ENCODE data around the gene CEBPZOS. TPM values are rescaled to one million over a fixed set of nuclear protein-coding genes. Genes with fewer than 3 reads are reported as not detected.

Gene CEBPZOS
- total RNA-seq, 1 donor, result 21.4 TPM

DNA sequence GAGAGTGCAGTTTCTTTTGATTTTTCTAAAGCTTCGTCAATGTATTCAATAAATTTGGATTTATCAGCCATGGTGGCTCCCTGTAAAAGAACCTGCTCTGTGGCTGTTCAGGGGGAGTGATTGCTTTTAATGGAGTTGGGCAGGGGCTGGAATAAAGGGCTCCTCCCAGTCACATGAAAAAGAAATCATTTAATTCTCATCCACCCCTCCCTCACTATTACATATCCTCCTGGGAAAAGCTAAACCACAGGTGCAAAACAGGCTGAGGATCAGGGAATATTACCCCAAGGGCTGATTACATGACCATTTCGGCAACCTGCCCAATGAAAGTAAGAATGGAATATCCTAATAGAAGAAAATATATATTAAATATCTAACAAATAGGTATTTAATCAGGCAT lies 7.7 kb upstream of the CEBPZOS start, which contains the start of gene SULT6B1:
TSS of gene SULT6B1 (minus strand) at position 101 of the 400 bp plus-strand sequence. CDS start at position 71, 30 bp downstream.
- no peak within 1 kb of the TSS for H3K27ac ChIP-seq (ENCODE audit: low read depth, low read length)
- no peak within 1 kb of the TSS for H3K4me2 ChIP-seq (ENCODE audit: insufficient read depth, low read length)
- no peaks in the 10 kb centered on the region for H3K79me2 ChIP-seq (ENCODE audit: insufficient read depth, low read length)
- H3K36me3 ChIP-seq (ENCODE audit: insufficient read depth, low read length), result no peaks in the 10 kb centered on the region
- no peaks in the 10 kb centered on the region for H3K9me3 ChIP-seq (ENCODE audit: low read depth, low read length)
- no peak within 1 kb of the TSS for H3K4me3 ChIP-seq (ENCODE audit: insufficient read depth, low read length)
- no peak for TF ChIP-seq CTCF (IDR thresholded peaks at IDR 0.05; ENCODE audit: extremely low read depth, low read depth, low read length)
- DNase-seq (ENCODE audit: insufficient read length, low spot score, missing footprints), result no peak
- no peak within 1 kb of the TSS for H2AFZ ChIP-seq (ENCODE audit: low read length)
- H4K20me1 ChIP-seq (ENCODE audit: insufficient read depth, low read length), result no peaks in the 10 kb centered on the region
- H3K27me3 ChIP-seq (ENCODE audit: insufficient read depth, low read length), result peaks cover 7% of the 10 kb centered on the region
- peaks cover 10% of the 10 kb centered on the region for H3K4me1 ChIP-seq (ENCODE audit: insufficient read depth, low read length)

GRCh38 chr2:37189452-37190153 lies 6.7 kb upstream of the CEBPZOS start:
- Histone ChIP-seq H2AFZ (ENCODE audit: low read length) (peak overlapping the region; percentile 58), H3K27me3 (ENCODE audit: insufficient read depth, low read length) (peaks cover 7% of the 10 kb centered on the region), H3K27ac (ENCODE audit: low read depth, low read length) (no peak overlapping the region), H3K4me3 (ENCODE audit: insufficient read depth, low read length) (no peak overlapping the region), H3K4me2 (ENCODE audit: insufficient read depth, low read length) (peak overlapping the region; percentile 14), H3K79me2 (ENCODE audit: insufficient read depth, low read length) (no peaks in the 10 kb centered on the region), H4K20me1 (ENCODE audit: insufficient read depth, low read length) (no peaks in the 10 kb centered on the region), H3K36me3 (ENCODE audit: insufficient read depth, low read length) (no peaks in the 10 kb centered on the region), H3K9me3 (ENCODE audit: low read depth, low read length) (no peaks in the 10 kb centered on the region), H3K4me1 (ENCODE audit: insufficient read depth, low read length) (peaks cover 10% of the 10 kb centered on the region)
- DNase-seq (ENCODE audit: insufficient read length, low spot score, missing footprints), result peak; percentile 75
- no peak for TF ChIP-seq CTCF (IDR thresholded peaks at IDR 0.05; ENCODE audit: extremely low read depth, low read depth, low read length)

GRCh38 chr2:37190290-37190689 lies 6.0 kb upstream of the CEBPZOS start:
- TF ChIP-seq CTCF (IDR thresholded peaks at IDR 0.05; ENCODE audit: extremely low read depth, low read depth, low read length), result no peak
- no peak overlapping the region for H3K4me3 ChIP-seq (ENCODE audit: insufficient read depth, low read length)
- peaks cover 7% of the 10 kb centered on the region for H3K27me3 ChIP-seq (ENCODE audit: insufficient read depth, low read length)
- H3K4me1 ChIP-seq (ENCODE audit: insufficient read depth, low read length), result peaks cover 10% of the 10 kb centered on the region
- H3K9me3 ChIP-seq (ENCODE audit: low read depth, low read length), result no peaks in the 10 kb centered on the region
- DNase-seq (ENCODE audit: insufficient read length, low spot score, missing footprints), result no peak
- peak overlapping the region; percentile 58 for H2AFZ ChIP-seq (ENCODE audit: low read length)
- H3K36me3 ChIP-seq (ENCODE audit: insufficient read depth, low read length), result no peaks in the 10 kb centered on the region
- no peak overlapping the region for H3K4me2 ChIP-seq (ENCODE audit: insufficient read depth, low read length)
- no peaks in the 10 kb centered on the region for H3K79me2 ChIP-seq (ENCODE audit: insufficient read depth, low read length)
- H4K20me1 ChIP-seq (ENCODE audit: insufficient read depth, low read length), result no peaks in the 10 kb centered on the region
- no peak overlapping the region for H3K27ac ChIP-seq (ENCODE audit: low read depth, low read length)

GRCh38 chr2:37191253-37191652 lies 5.0 kb upstream of the CEBPZOS start:
- H3K4me3 ChIP-seq (ENCODE audit: insufficient read depth, low read length), result no peak overlapping the region
- no peaks in the 10 kb centered on the region for H4K20me1 ChIP-seq (ENCODE audit: insufficient read depth, low read length)
- no peaks in the 10 kb centered on the region for H3K9me3 ChIP-seq (ENCODE audit: low read depth, low read length)
- no peaks in the 10 kb centered on the region for H3K36me3 ChIP-seq (ENCODE audit: insufficient read depth, low read length)
- peak overlapping the region; percentile 9 for H2AFZ ChIP-seq (ENCODE audit: low read length)
- H3K79me2 ChIP-seq (ENCODE audit: insufficient read depth, low read length), result no peaks in the 10 kb centered on the region
- no peak overlapping the region for H3K4me2 ChIP-seq (ENCODE audit: insufficient read depth, low read length)
- no peak overlapping the region for H3K27ac ChIP-seq (ENCODE audit: low read depth, low read length)
- H3K4me1 ChIP-seq (ENCODE audit: insufficient read depth, low read length), result peaks cover 10% of the 10 kb centered on the region
- DNase-seq (ENCODE audit: insufficient read length, low spot score, missing footprints), result no peak
- H3K27me3 ChIP-seq (ENCODE audit: insufficient read depth, low read length), result peaks cover under 1% of the 10 kb centered on the region
- TF ChIP-seq CTCF (IDR thresholded peaks at IDR 0.05; ENCODE audit: extremely low read depth, low read depth, low read length), result no peak

Measured in osteoblast (primary cell).